ENCODE measurements around the gene TNS3. TPM values are rescaled to one million over a fixed set of nuclear protein-coding genes. Genes with fewer than 3 reads are reported as not detected.
A peak's percentile ranks its signal among the peaks of the same experiment; 100 is the strongest.

Gene TNS3
- total and polyA plus RNA-seq, 2 of the 13 experiments (the other 11 are each of a cell fraction or from before 2014, with no cell fraction given) = 52.9 to 55.7 TPM

GRCh38 chr7:47601881-47602249, 20.0 kb upstream of the TNS3 start:
- H3K79me2 ChIP-seq (ENCODE audit: insufficient read depth, low read length) = no peaks in the 10 kb centered on the region
- no peaks in the 10 kb centered on the region for H3K9me3 ChIP-seq (ENCODE audit: low read length)
- in situ Hi-C loops (cut with HindIII; ENCODE audit: extremely low pct_ligation_motif_present, low pct_unique_long_range_greater_than_20kb) = no loop called here
- WGBS (ENCODE audit: low lambda C conversion rate) = no CpG with 5 or more reads among the region's 2 CpGs
- POLR2A ChIA-PET = interaction anchor here (1.2 to 2.5 kb wide), 7 partner anchors 9 to 162 kb away, joined by 4 to 20 read pairs (median 8); no protein-coding TSS in a partner anchor
- CTCF ChIA-PET (ENCODE audit: low intra/inter-chr PET ratio, low total read pairs) = no interaction called here
- H3K4me2 ChIP-seq (ENCODE audit: low read depth, low read length) = peak overlapping the region; percentile 71
- H3K4me3 ChIP-seq (replicated peaks in 1 of 3; ENCODE audit: insufficient read depth in 1 of 3, low read depth in 2 of 3, low read length in 3 of 3) = peak overlapping the region in 1 of 3 experiments; percentile 26; a peak in 1 of 6 replicates
- H3K27ac ChIP-seq (ENCODE audit: extremely low read length, insufficient read depth, low read length) = peak overlapping the region; percentile 49
- peak overlapping the region; percentile 51 for H2AFZ ChIP-seq (ENCODE audit: low read length)
- FAIRE-seq = peak; percentile 94
- H3K27me3 ChIP-seq (ENCODE audit: control insufficient read depth in 1 of 2, insufficient read depth in 2 of 2, low read length in 2 of 2) = no peaks in the 10 kb centered on the region
- no peaks in the 10 kb centered on the region for H4K20me1 ChIP-seq (ENCODE audit: insufficient read depth, low read length)
- BruUV-seq (replicated peaks) = no TSS peak
- intact Hi-C loops (cut with micrococcal nuclease; ENCODE audit: unreplicated experiment) = loop anchor here (10.0 kb wide), 2 partner anchors 63 to 213 kb away; no protein-coding TSS in a partner anchor
- peaks cover 76% of the 10 kb centered on the region for H3K4me1 ChIP-seq (ENCODE audit: insufficient read depth, low read length)
- peak; percentile 63 for DNase-seq (ENCODE audit: low spot score)
- no peak overlapping the region; the same call in 1 of the 2 replicates for H3K9ac ChIP-seq (ENCODE audit: insufficient read depth, low read depth, low read length)
- ATAC-seq = peak; percentile 64
- H3K36me3 ChIP-seq (replicated peaks in 1 of 2; ENCODE audit: control insufficient read depth in 1 of 2, insufficient read depth in 2 of 2, low read length in 2 of 2) = no peaks in the 10 kb centered on the region
- TF ChIP-seq KLF13 (CRISPR knock-in tag; IDR thresholded peaks at IDR 0.05) (no peak), ZNF660 (CRISPR knock-in tag; IDR thresholded peaks at IDR 0.05; ENCODE audit: borderline replicate concordance, low read depth) (no peak), ZNF414 (CRISPR knock-in tag; IDR thresholded peaks at IDR 0.05) (0 out of 2 replicates have a peak, but pooled peaks have one; percentile 35), MED13 (CRISPR knock-in tag; IDR thresholded peaks at IDR 0.05) (no peak), SUZ12 (IDR thresholded peaks at IDR 0.05; ENCODE audit: low read depth, low read length) (no peak), FIP1L1 (IDR thresholded peaks at IDR 0.05; ENCODE audit: borderline replicate concordance, insufficient read depth, low read depth, low read length) (no peak), ZBTB2 (CRISPR knock-in tag; IDR thresholded peaks at IDR 0.05; ENCODE audit: low read depth) (no peak), CBX1 (IDR thresholded peaks at IDR 0.05; ENCODE audit: low read depth) (no peak), HOXA3 (CRISPR knock-in tag; IDR thresholded peaks at IDR 0.05) (peak; percentile 44; the same call in 1 of the 2 replicates), ZSCAN5A (CRISPR knock-in tag; IDR thresholded peaks at IDR 0.05; ENCODE audit: borderline replicate concordance) (no peak; the same call in 1 of the 2 replicates), ZNF263 (CRISPR knock-in tag; IDR thresholded peaks at IDR 0.05) (peak; percentile 54), POLR2AphosphoS5 (IDR thresholded peaks at IDR 0.05; ENCODE audit: low read depth, low read length) (no peak), XRCC5 (optimal IDR thresholded peaks at IDR 0.05; ENCODE audit: low read length) (peak; percentile 27), STAT5B (CRISPR knock-in tag; IDR thresholded peaks at IDR 0.05) (no peak)
- TF ChIP-seq, protein P1, sequence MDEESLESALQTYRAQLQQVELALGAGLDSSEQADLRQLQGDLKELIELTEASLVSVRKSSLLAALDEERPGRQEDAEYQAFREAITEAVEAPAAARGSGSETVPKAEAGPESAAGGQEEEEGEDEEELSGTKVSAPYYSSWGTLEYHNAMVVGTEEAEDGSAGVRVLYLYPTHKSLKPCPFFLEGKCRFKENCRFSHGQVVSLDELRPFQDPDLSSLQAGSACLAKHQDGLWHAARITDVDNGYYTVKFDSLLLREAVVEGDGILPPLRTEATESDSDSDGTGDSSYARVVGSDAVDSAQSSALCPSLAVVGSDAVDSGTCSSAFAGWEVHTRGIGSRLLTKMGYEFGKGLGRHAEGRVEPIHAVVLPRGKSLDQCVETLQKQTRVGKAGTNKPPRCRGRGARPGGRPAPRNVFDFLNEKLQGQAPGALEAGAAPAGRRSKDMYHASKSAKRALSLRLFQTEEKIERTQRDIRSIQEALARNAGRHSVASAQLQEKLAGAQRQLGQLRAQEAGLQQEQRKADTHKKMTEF (CRISPR knock-in tag; IDR thresholded peaks at IDR 0.05) = no peak
- TF ChIP-seq, protein P2, sequence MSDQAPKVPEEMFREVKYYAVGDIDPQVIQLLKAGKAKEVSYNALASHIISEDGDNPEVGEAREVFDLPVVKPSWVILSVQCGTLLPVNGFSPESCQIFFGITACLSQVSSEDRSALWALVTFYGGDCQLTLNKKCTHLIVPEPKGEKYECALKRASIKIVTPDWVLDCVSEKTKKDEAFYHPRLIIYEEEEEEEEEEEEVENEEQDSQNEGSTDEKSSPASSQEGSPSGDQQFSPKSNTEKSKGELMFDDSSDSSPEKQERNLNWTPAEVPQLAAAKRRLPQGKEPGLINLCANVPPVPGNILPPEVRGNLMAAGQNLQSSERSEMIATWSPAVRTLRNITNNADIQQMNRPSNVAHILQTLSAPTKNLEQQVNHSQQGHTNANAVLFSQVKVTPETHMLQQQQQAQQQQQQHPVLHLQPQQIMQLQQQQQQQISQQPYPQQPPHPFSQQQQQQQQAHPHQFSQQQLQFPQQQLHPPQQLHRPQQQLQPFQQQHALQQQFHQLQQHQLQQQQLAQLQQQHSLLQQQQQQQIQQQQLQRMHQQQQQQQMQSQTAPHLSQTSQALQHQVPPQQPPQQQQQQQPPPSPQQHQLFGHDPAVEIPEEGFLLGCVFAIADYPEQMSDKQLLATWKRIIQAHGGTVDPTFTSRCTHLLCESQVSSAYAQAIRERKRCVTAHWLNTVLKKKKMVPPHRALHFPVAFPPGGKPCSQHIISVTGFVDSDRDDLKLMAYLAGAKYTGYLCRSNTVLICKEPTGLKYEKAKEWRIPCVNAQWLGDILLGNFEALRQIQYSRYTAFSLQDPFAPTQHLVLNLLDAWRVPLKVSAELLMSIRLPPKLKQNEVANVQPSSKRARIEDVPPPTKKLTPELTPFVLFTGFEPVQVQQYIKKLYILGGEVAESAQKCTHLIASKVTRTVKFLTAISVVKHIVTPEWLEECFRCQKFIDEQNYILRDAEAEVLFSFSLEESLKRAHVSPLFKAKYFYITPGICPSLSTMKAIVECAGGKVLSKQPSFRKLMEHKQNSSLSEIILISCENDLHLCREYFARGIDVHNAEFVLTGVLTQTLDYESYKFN (CRISPR knock-in tag; conservative IDR thresholded peaks at IDR 0.05) = peak; percentile 72

Data from HepG2 (cell line).